BE2C (cell line): ENCODE results near the gene SESN3.
"Not testable (repeated sequence)": the region's sequence is repeated elsewhere in the genome, so short reads cannot be mapped to it uniquely, and the experiment has no call there.

ENCODE experiments used
- DNase-seq: peaks from one replicate; pipeline ENCODE4 v3.0.0-alpha.2; 2020
- H3K27me3 ChIP-seq: fragments of 250-450 bp; sonication (Bioruptor Pico); 2 replicates; pipeline ENCODE4 v1.5.1; 2020; ENCODE audit warnings: mild to moderate bottlenecking
- H3K36me3 ChIP-seq: fragments of 250-450 bp; sonication (Bioruptor Pico); 2 replicates; pipeline ENCODE4 v1.5.1; 2020; ENCODE audit warnings: mild to moderate bottlenecking
- H3K4me1 ChIP-seq: fragments of 250-450 bp; sonication (Bioruptor Pico); 2 replicates; pipeline ENCODE4 v1.5.1; 2020
- H3K4me3 ChIP-seq: 2 replicates; pipeline ENCODE4 v1.5.1; 2011; ENCODE audit warnings: low read depth, low read length
- H3K9me3 ChIP-seq: fragments of 250-450 bp; sonication (Bioruptor Pico); 2 replicates; pipeline ENCODE4 v1.5.1; 2020
- TF ChIP-seq, protein P1 (sequence below): IDR thresholded peaks from 2 replicates; pipeline ENCODE4 v1.5.1; 2012; ENCODE audit warnings: mild to moderate bottlenecking, low read depth, low read length

The SESN3 gene

DNA sequence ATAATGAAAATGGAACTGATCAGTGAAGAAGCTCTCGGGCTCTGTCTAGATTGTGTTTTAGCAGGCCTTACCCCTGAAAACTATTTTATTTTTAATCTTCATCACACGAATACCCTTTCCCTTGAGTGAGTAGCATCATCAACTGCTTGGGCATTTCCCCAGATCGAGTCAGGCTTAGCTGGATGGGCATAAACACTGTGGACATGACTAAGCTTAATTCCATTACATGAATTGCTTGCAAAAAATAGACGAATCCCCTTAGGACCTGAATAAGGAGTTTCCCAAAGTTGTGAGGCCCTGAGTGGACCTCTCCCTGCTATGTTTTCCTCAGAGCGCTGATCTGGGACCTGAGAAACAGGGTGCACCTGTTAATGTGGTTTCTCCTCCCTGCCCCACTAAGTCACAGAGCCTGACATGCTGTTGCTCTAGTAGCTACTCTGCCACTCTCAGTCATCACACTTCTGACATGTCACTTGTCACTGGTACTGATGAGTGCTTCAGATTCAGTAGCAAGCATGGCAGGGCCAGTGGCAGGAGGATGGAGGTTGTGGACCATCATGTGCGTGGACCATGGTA, 87.8 kb downstream of the SESN3 start:
- Histone ChIP-seq H3K36me3 (no peaks in the 10 kb centered on the region), H3K9me3 (no peaks in the 10 kb centered on the region), H3K4me1 (peaks cover 32% of the 10 kb centered on the region), H3K4me3 (no peak overlapping the region), H3K27me3 (no peaks in the 10 kb centered on the region)
- DNase-seq = no peak
- TF ChIP-seq, protein P1, sequence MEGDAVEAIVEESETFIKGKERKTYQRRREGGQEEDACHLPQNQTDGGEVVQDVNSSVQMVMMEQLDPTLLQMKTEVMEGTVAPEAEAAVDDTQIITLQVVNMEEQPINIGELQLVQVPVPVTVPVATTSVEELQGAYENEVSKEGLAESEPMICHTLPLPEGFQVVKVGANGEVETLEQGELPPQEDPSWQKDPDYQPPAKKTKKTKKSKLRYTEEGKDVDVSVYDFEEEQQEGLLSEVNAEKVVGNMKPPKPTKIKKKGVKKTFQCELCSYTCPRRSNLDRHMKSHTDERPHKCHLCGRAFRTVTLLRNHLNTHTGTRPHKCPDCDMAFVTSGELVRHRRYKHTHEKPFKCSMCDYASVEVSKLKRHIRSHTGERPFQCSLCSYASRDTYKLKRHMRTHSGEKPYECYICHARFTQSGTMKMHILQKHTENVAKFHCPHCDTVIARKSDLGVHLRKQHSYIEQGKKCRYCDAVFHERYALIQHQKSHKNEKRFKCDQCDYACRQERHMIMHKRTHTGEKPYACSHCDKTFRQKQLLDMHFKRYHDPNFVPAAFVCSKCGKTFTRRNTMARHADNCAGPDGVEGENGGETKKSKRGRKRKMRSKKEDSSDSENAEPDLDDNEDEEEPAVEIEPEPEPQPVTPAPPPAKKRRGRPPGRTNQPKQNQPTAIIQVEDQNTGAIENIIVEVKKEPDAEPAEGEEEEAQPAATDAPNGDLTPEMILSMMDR = no peak

DNA sequence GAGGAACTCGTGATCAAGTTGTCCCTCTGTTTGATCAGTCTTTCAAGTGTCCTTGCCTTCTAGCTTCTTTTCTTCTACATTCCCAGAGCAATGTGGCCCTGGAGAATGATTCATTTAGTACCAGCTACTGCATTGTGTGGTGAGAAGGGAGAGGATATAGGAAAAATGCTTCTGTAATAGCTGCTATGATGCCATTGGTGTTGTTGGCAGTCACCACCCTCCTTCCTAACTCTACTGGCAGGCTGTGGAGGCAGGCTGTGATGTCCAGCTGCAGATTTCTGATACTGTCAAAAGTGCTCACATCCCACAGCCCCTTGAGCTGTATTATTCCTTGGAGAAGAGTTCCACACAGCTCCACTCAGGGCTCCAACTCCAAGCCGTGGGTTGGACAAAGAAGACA, 88.6 kb downstream of the SESN3 start:
- Histone ChIP-seq H3K4me3 (no peak overlapping the region), H3K36me3 (no peaks in the 10 kb centered on the region), H3K9me3 (no peaks in the 10 kb centered on the region), H3K4me1 (peaks cover 33% of the 10 kb centered on the region), H3K27me3 (no peaks in the 10 kb centered on the region)
- DNase-seq = no peak
- TF ChIP-seq, protein P1 = no peak

DNA sequence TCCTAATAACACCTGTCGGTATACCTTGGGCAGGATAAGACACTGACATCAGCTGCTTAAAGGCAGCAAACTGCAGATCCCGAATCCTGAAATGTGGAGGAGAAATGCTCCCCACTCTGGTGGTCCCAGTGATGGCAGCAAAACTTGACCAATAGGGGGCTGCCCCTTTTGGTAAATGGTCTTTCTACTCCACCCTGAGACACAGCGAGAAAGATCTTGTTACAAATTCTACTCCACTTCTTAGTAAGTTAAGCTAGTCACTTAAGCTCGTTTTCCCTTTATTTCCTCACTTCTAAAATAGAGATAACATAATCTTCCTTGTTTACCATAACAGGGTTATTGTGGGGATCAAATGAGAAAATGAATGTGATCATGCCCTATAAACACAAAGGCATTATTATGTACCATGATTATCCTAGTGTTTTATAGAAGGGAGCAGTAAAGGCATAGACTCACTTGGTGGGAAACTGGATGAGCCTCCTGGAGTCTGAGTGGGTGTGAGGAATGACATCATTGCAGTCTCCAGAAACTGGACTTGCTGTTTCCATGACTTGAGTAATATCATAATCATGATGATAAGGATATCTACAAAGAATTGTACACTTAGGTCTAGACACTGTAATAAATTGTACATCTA, 90.5 kb downstream of the SESN3 start:
- TF ChIP-seq, protein P1 = no peak
- Histone ChIP-seq H3K36me3 (no peaks in the 10 kb centered on the region), H3K4me1 (peaks cover 22% of the 10 kb centered on the region)

DNA sequence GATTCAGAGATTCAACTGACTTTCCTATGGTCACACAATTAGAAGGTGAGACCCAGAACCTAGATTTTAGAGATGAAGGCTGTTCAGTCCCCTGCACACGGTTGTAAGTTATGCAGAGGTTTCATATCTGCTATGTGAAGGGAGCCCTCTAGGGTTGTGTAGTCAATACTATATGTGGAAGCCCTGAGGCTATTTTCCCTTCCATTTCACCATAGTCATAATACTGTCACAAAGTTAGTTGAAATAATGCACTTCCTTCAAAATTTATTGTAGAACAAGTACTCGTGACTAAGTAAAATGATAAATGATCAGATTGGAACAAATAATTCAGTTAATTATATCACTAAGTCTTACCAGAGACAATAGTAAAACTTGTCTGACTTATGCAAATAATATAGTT, 92.6 kb downstream of the SESN3 start:
- TF ChIP-seq, protein P1 = peak; percentile 40
- H3K4me3 ChIP-seq = no peak overlapping the region
- no peaks in the 10 kb centered on the region for H3K27me3 ChIP-seq
- peaks cover 14% of the 10 kb centered on the region for H3K4me1 ChIP-seq
- H3K9me3 ChIP-seq = no peaks in the 10 kb centered on the region
- DNase-seq = no peak
- H3K36me3 ChIP-seq = no peaks in the 10 kb centered on the region

More for the DNA sequence above, 90.5 kb downstream of the SESN3 start:
- no peak for DNase-seq
- Histone ChIP-seq H3K4me3 (no peak overlapping the region), H3K27me3 (no peaks in the 10 kb centered on the region), H3K9me3 (no peaks in the 10 kb centered on the region)

DNA sequence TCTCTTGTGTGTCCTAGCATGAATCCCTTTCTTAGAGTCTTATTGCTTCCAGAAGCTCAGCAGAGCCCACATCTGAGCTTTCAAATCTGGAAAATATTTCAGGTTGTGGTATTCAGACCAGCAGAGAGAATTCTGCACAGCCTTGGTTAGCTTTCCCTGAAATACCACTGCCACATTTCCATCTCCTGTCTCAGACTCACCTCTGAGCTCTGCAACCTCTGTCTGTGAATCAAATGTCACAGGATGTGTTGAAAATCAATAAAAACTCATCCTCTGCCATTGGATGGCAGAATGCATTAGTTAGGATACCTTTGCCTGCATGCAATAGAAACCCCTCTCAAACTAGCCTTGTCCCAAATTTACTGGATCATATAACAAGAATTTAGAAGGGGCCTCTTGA, 93.7 kb downstream of the SESN3 start:
- peaks cover 14% of the 10 kb centered on the region for H3K4me1 ChIP-seq
- no peaks in the 10 kb centered on the region for H3K27me3 ChIP-seq
- TF ChIP-seq, protein P1 = no peak
- no peaks in the 10 kb centered on the region for H3K36me3 ChIP-seq
- no peak for DNase-seq
- H3K9me3 ChIP-seq = no peaks in the 10 kb centered on the region
- H3K4me3 ChIP-seq = no peak overlapping the region

GRCh38 chr11:95136747-95137146, 94.3 kb downstream of the SESN3 start:
- H3K9me3 ChIP-seq, DNase-seq, H3K4me3 ChIP-seq, H3K36me3 ChIP-seq, H3K27me3 ChIP-seq: not testable (repeated sequence)
- H3K4me1 ChIP-seq = peaks cover 14% of the 10 kb centered on the region
